ENCODE results near the gene KIF13A. TPM values are rescaled to one million over a fixed set of nuclear protein-coding genes. Genes with fewer than 3 reads are reported as not detected.

Gene KIF13A
- total and polyA plus RNA-seq, 10 of the 15 experiments (the other 5 are each of a cell fraction or from before 2014, with no cell fraction given): 0.02 to 0.26 (median 0.13) TPM; not detected in 2

GRCh38 chr6:17998442-17998841 is 11.0 kb upstream of the KIF13A start:
- no peak overlapping the region for H3K4me2 ChIP-seq (ENCODE audit: control insufficient read depth, insufficient read depth)
- ChIA-PET CTCF (no interaction called here), RAD21 (ENCODE audit: unreplicated experiment) (no interaction called here), SMC1A (ENCODE audit: uncharacterized antibody, unreplicated experiment) (no interaction called here), POLR2A (no interaction called here)
- TF ChIP-seq STAT3 (IDR thresholded peaks at IDR 0.05; ENCODE audit: low read depth, low read length): no peak
- TF ChIP-seq POLR2AphosphoS5 (IDR thresholded peaks at IDR 0.05; ENCODE audit: low read length): no peak
- TF ChIP-seq, protein P1, sequence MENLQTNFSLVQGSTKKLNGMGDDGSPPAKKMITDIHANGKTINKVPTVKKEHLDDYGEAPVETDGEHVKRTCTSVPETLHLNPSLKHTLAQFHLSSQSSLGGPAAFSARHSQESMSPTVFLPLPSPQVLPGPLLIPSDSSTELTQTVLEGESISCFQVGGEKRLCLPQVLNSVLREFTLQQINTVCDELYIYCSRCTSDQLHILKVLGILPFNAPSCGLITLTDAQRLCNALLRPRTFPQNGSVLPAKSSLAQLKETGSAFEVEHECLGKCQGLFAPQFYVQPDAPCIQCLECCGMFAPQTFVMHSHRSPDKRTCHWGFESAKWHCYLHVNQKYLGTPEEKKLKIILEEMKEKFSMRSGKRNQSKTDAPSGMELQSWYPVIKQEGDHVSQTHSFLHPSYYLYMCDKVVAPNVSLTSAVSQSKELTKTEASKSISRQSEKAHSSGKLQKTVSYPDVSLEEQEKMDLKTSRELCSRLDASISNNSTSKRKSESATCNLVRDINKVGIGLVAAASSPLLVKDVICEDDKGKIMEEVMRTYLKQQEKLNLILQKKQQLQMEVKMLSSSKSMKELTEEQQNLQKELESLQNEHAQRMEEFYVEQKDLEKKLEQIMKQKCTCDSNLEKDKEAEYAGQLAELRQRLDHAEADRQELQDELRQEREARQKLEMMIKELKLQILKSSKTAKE (IDR thresholded peaks at IDR 0.05; ENCODE audit: low read depth, poor library complexity, severe bottlenecking): no peak
- no peak for TF ChIP-seq POU2F2 (IDR thresholded peaks at IDR 0.05; ENCODE audit: borderline replicate concordance, low read depth, low read length)
- no peak for TF ChIP-seq SMC3 (IDR thresholded peaks at IDR 0.05; ENCODE audit: borderline replicate concordance, low read length)
- TF ChIP-seq PAX8 (IDR thresholded peaks at IDR 0.05): no peak
- no peak for TF ChIP-seq ASH2L (IDR thresholded peaks at IDR 0.05; ENCODE audit: borderline replicate concordance, low read depth)
- no peak for TF ChIP-seq RCOR1 (conservative IDR thresholded peaks at IDR 0.05; ENCODE audit: low read depth, low read length)
- TF ChIP-seq, protein P2, sequence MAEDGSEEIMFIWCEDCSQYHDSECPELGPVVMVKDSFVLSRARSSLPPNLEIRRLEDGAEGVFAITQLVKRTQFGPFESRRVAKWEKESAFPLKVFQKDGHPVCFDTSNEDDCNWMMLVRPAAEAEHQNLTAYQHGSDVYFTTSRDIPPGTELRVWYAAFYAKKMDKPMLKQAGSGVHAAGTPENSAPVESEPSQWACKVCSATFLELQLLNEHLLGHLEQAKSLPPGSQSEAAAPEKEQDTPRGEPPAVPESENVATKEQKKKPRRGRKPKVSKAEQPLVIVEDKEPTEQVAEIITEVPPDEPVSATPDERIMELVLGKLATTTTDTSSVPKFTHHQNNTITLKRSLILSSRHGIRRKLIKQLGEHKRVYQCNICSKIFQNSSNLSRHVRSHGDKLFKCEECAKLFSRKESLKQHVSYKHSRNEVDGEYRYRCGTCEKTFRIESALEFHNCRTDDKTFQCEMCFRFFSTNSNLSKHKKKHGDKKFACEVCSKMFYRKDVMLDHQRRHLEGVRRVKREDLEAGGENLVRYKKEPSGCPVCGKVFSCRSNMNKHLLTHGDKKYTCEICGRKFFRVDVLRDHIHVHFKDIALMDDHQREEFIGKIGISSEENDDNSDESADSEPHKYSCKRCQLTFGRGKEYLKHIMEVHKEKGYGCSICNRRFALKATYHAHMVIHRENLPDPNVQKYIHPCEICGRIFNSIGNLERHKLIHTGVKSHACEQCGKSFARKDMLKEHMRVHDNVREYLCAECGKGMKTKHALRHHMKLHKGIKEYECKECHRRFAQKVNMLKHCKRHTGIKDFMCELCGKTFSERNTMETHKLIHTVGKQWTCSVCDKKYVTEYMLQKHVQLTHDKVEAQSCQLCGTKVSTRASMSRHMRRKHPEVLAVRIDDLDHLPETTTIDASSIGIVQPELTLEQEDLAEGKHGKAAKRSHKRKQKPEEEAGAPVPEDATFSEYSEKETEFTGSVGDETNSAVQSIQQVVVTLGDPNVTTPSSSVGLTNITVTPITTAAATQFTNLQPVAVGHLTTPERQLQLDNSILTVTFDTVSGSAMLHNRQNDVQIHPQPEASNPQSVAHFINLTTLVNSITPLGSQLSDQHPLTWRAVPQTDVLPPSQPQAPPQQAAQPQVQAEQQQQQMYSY (CRISPR knock-in tag; IDR thresholded peaks at IDR 0.05): no peak
- TF ChIP-seq, protein P3, sequence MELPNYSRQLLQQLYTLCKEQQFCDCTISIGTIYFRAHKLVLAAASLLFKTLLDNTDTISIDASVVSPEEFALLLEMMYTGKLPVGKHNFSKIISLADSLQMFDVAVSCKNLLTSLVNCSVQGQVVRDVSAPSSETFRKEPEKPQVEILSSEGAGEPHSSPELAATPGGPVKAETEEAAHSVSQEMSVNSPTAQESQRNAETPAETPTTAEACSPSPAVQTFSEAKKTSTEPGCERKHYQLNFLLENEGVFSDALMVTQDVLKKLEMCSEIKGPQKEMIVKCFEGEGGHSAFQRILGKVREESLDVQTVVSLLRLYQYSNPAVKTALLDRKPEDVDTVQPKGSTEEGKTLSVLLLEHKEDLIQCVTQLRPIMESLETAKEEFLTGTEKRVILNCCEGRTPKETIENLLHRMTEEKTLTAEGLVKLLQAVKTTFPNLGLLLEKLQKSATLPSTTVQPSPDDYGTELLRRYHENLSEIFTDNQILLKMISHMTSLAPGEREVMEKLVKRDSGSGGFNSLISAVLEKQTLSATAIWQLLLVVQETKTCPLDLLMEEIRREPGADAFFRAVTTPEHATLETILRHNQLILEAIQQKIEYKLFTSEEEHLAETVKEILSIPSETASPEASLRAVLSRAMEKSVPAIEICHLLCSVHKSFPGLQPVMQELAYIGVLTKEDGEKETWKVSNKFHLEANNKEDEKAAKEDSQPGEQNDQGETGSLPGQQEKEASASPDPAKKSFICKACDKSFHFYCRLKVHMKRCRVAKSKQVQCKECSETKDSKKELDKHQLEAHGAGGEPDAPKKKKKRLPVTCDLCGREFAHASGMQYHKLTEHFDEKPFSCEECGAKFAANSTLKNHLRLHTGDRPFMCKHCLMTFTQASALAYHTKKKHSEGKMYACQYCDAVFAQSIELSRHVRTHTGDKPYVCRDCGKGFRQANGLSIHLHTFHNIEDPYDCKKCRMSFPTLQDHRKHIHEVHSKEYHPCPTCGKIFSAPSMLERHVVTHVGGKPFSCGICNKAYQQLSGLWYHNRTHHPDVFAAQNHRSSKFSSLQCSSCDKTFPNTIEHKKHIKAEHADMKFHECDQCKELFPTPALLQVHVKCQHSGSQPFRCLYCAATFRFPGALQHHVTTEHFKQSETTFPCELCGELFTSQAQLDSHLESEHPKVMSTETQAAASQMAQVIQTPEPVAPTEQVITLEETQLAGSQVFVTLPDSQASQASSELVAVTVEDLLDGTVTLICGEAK (IDR thresholded peaks at IDR 0.05; ENCODE audit: borderline replicate concordance): no peak
- TF ChIP-seq STAT1 (conservative IDR thresholded peaks at IDR 0.05): no peak
- no peaks in the 10 kb centered on the region for H3K9me3 ChIP-seq (replicated peaks; ENCODE audit: control insufficient read depth, insufficient read depth, low read length)
- H2AFZ ChIP-seq (ENCODE audit: control insufficient read depth, low read depth, low read length): no peak overlapping the region
- no peaks in the 10 kb centered on the region for H3K79me2 ChIP-seq (ENCODE audit: control insufficient read depth, insufficient read depth, low read length)
- no peaks in the 10 kb centered on the region for H4K20me1 ChIP-seq (ENCODE audit: control insufficient read depth, insufficient read depth)
- peaks cover 7% of the 10 kb centered on the region for H3K4me1 ChIP-seq (ENCODE audit: control insufficient read depth, insufficient read depth, low read length)
- peaks cover 0 to 3% of the 10 kb centered on the region in 2 experiments; a peak in 2 of 4 replicates for H3K27me3 ChIP-seq (replicated peaks in 1 of 2; ENCODE audit: control insufficient read depth in 2 of 2, insufficient read depth in 2 of 2, low read length in 1 of 2)
- 23% methylated on average over 1 of the region's 1 CpG for WGBS (ENCODE audit: insufficient coverage, insufficient replicate concordance, low lambda C conversion rate, missing lambda C conversion rate)
- H3K36me3 ChIP-seq (ENCODE audit: control insufficient read depth in 2 of 2, insufficient read depth in 2 of 2, low read length in 1 of 2): no peaks in the 10 kb centered on the region
- no peak overlapping the region for H3K4me3 ChIP-seq
- ATAC-seq: no peak
- intact Hi-C loops (cut with micrococcal nuclease; ENCODE audit: unreplicated experiment) (no loop called here), in situ Hi-C loops (cut with MboI) (loop anchor here (10.0 kb wide), 1 partner anchor 266 kb away; the partner anchor contains the start of gene DEK)
- no peak overlapping the region for H3K9ac ChIP-seq (ENCODE audit: control insufficient read depth, insufficient read depth, low read length)
- FAIRE-seq: no peak
- no TSS peak for BruUV-seq (replicated peaks)
- no peak for DNase-seq (ENCODE audit: low read depth, low spot score)
- no peak overlapping the region for H3K27ac ChIP-seq (ENCODE audit: control insufficient read depth, insufficient read depth)

All from GM12878 (cell line).